SK-N-MC (cell line): ENCODE results near the gene PPP1R12B.
"Not testable (repeated sequence)": the region's sequence is repeated elsewhere in the genome, so short reads cannot be mapped to it uniquely, and the experiment has no call there.

Experiments
- EZH2 ChIP-seq: fragments of 200-600 bp; sonication (generic); IDR thresholded peaks from one replicate; pipeline ENCODE4 v1.6.1; 2017; ENCODE audit warnings: antibody characterized with exemption
- FOXP2 ChIP-seq: optimal IDR thresholded peaks from 2 replicates; pipeline ENCODE3; 2011; ENCODE audit warnings: mild to moderate bottlenecking, moderate library complexity; ENCODE audit not compliant: insufficient read depth; ENCODE audit errors: extremely low read length, control extremely low read depth
- POLR2AphosphoS5 ChIP-seq: IDR thresholded peaks from 2 replicates; pipeline ENCODE4 v1.6.1; 2012; ENCODE audit warnings: mild to moderate bottlenecking, low read depth, low read length, borderline replicate concordance

- not testable (repeated sequence) for TF ChIP-seq EZH2, POLR2AphosphoS5, FOXP2
These were observed 131.2 kb downstream of the PPP1R12B start for GRCh38 chr1:202479661-202480060.
